HG03108 (cell line): Measurements from ENCODE around the gene HBS1L.

Experiments
- ATAC-seq: cut with Tn5 transposase; IDR thresholded peaks from one replicate; pipeline ENCODE4 v1.9.1; 2021; ENCODE audit warnings: moderate library complexity; ENCODE audit not compliant: unreplicated experiment

Gene HBS1L

DNA sequence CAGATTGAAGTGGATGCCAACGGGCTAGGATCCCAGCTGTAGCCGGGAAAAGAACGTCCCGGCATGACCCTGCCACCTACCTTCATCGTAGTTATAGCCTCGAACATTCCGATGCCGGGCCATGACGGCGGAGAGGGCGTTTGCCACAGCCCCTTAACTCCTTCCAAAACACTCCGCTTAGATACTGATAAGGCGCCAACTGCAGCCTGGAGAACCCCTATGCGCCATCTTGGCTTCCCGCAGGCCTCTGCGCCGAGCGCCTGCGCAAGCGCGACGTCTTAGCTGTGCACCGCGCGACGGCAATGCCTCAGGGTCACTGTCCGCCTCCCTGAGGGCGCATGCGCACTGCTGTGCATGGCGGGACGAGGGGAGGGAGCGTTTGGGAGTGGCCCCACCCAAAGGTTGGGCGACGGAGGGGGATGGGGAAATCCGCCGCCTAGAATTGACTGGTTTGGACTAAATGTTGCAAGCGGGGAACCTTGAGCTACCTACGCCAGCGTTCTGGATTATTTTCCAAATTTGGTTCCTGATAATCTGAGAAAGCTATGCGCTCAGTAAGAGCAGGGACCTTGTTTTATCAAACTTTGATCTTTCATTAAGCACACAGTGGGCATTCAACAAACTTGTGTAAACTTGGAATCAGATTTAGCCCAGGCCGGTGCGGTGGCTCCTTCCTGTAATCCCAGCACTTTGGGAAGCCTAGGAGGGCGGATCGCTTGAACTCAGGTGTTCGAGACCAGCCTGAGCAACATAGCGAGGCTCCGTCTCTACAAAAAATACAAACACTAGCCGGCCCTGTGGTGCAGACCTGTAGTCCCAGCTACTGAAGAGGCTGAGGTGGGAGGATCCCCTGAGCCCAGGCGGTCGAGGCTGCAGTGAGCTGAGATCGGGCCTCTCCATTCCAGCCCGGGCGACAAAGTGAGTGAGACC is at the start of gene HBS1L:
Gene HBS1L (minus strand): TSS at position 254 of the 930 bp plus-strand sequence. CDS start 131 bp downstream, at position 123.
- ATAC-seq: peak; percentile 96

GRCh38 chr6:135104199-135104598 is 49.6 kb upstream of the HBS1L start:
- no peak for ATAC-seq

DNA sequence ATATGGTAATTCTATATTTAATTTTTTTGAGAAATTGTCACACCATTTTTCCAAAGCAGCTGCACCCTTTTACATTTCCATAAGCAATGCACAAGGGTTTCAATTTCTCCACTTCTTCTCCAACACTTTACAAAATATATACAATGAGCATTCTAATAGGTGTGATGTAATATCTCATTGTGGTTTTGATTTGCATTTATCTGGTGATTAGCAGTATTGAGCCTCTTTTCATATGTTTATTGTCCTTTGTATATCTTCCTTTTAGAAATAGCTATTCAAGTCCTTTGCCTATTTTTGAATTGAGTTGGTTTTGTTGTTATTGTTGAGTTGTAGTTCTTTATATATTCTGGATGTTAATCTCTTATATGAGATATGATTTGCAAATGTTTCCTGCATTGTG is 47.6 kb upstream of the HBS1L start:
- ATAC-seq: no peak

GRCh38 chr6:135097172-135097571 is 42.5 kb upstream of the HBS1L start:
- no peak for ATAC-seq

- no peak for ATAC-seq
Observed at GRCh38 chr6:135096403-135097130, 41.9 kb upstream of the HBS1L start.

- ATAC-seq: no peak
Observed at GRCh38 chr6:135095716-135096115, 41.1 kb upstream of the HBS1L start.

DNA sequence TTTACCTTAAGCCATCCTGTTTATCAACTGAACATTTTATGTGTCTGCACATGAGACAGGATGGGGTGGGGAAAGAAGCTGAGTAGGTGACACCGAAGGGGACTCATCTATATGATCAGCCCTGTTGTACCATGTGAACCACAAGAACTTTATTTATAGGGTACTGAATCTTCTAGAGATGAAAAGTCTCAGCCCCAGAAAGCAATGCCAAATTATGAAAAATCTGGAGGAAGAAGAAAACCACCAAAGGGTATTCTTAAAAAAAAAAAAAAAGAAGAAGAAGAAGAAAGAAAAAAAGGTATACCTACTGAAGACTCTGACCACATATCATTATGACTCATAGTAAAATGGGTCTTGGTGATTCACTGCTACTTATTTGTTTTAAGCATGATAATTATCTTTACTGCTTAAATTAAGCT is 39.8 kb upstream of the HBS1L start:
- ATAC-seq: peak; percentile 53

GRCh38 chr6:135093578-135093977 is 39.0 kb upstream of the HBS1L start:
- ATAC-seq: no peak

DNA sequence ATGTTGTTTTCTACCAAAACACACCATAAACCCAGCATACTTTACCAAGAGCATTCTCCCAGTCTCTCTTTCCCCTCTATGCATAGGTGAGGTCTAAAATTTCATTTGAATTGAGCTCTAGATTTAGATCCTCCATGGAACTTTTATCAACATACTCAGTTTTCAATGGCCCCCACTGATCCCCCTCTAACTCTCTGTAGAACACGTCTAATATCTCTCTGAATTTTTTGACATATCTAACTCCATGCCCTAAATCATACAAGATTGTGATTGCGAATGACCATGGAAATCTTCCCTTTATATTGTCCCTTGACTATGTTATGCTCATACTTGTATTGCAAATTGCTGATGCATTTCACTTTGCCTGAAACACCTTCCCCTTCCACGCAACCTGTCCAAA is 38.1 kb upstream of the HBS1L start:
- no peak for ATAC-seq

DNA sequence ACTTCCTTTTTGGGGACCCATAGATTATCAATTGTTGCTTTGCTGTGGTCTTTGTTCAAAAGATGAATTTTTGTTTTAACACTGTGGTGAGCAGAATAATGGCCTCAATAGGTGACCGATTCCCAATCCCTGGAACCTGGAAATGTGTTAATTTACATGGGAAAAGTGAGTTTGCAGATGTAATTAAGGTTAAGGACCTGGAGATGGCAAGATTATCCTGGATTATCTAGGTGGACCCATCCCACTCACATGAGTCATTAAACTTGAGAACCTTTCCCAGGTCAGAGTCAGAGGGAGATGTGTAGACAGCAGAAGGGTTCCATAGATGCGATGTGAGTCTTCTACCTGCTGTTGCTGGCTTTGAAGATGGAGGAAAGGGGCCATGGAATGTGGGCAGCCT is 36.2 kb upstream of the HBS1L start:
- ATAC-seq: no peak

DNA sequence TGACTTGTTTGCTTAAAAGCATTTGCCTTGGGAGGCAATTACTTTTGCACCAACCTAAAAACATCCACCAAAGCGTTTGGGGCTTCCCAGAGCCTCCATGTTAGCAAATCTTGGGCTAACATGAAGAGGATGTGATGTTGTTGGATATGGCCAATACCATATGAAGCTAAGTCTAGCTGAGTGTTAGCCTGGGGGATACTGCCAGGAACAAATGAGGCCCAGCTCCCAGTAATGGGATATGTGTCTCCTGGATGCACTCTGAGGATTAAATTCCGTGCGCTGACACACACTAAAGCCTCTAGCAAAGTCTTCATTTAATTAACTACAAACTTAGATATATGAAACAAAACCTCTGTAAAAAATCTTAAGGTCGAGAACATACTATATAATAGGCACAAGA is 35.3 kb upstream of the HBS1L start:
- ATAC-seq: no peak

DNA sequence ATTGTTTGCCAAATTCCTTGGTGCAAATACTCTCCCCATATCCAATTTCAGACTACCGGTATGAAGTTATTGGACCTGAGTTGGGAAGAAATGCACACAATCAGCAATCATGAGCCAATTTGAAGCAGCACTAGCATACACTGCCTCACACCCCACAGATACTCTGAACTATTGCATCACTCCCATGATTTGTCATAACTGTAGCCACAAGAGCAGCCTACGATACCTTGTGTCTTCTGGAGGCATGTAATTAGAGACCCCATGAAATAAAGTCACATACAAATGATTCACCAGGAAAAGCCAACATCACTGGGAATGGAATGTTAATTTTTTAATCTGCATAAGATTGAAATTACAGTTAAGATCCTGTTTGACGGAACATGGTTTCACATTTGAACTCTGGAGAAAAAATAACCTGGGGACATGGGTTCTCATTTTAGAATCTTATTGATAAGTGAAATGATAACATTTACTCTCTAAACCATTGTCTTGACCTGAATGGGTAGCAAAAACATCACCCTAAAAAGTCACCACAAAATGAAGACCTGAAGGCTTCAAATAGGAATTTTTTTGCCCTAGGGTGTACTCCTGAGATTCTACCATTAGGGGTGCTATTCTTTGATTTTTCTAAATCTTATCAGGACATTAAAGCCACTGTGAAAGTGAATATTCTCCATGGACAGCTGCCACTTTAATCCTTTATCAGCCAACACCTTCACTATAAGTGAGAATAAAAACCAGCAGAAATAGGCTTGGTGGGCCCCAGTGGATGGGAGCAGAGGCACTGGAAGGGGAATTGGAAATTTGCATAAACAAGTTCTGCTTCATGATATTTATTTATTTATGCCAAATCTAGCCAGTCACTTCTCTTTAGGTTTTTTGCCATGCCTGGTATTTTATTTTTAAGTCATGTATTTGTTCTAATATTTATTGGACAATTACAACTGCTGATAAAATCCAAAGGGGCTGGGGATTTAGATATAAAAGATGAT is 34.5 kb upstream of the HBS1L start:
- peak; percentile 74 for ATAC-seq

DNA sequence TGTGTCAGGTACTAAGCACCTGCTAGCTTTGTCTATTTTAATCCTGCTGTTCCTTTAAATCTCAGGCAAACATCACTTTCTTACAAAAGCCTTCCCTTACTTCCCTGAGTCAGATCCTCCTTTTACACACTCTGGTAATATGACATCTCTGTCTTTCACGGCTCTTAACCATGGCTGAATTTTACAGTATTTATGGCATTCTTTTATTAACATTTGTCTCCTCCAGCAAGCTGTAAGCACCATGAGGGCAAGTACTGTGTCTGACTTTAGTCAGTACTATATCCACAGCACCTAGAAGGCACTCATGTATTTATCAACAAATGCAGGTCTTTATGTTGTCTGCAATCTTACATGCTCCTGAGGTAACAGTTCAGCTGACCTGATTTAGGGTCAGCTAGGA is 33.7 kb upstream of the HBS1L start:
- ATAC-seq: peak; percentile 1

DNA sequence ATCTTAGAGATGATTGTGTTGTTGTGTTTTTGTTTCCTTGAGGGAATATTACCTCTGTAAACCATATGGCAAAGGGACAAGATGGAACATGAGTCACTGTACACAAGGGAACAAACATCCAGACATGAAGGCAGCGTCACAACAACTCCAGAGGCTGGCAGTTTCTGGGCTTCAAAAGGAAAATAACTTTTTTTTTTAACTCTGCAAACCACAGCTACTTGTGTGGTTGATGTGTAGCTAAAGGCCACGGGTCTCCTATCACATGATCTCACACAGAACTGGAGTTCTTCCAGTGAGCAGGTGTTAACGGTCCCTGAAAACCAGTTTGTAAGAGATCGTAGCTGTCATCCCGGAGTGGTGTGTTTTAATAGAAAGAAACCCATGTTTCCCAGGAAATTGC is 33.2 kb upstream of the HBS1L start:
- ATAC-seq: no peak

DNA sequence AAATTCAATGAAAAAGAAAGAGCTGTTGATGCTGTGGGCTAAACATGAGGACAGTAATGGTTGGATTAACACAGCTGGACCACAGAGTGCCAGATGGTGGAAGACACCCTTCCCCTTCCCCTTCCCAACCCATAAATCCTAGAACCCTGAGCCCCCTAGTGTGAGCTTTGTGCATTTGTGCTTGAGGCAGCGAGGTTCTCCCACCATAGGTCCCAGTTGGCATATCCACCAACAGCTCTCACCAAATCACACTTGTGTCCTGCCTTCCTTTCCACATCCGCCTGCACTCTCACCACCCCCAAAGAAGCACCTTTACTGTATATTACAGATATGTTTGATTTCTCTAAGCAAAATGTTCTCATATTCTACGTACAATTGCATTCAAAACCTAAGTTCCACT is 32.8 kb upstream of the HBS1L start:
- no peak for ATAC-seq

DNA sequence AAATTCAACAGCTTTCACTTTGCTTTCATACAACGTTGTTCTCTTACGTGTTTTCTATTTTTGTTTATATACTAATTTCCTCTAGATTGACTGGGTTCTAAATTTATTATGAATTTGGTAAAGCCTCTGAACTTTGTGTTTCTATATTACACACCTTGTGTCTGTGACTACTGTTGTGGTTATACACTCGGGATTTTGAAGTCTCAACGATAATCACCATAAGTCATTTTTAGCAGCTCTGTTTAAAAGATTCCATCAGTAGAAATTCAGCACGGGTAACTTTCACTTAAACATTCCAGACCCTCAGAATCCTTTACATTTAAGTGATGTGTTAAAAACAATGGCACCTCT is 31.8 kb upstream of the HBS1L start:
- ATAC-seq: no peak

- no peak for ATAC-seq
Observed at GRCh38 chr6:135085700-135086413, 31.2 kb upstream of the HBS1L start.

- no peak for ATAC-seq
Observed at GRCh38 chr6:135084916-135085269, 30.3 kb upstream of the HBS1L start.

GRCh38 chr6:135084001-135084915 is 29.6 kb upstream of the HBS1L start:
- no peak for ATAC-seq
